GM12878 (cell line): Measurements from ENCODE around the gene DND1.

ENCODE experiments used
- ATF3 ChIP-seq: IDR thresholded peaks from 2 replicates; pipeline ENCODE4 v1.6.1; 2011; ENCODE audit warnings: low read depth, mild to moderate bottlenecking, low read length, moderate library complexity, borderline replicate concordance; ENCODE audit errors: extremely low read depth
- CTCF ChIP-seq, 3 experiments: IDR thresholded peaks in 2 of 3; conservative IDR thresholded peaks in 1 of 3; 2 replicates each; pipeline ENCODE4 v1.5.1; 2011; ENCODE audit warnings: low read depth in 3 of 3, low read length in 3 of 3, mild to moderate bottlenecking in 3 of 3, control low read depth in 2 of 3, moderate library complexity in 2 of 3, inconsistent platforms in 1 of 3, mixed read lengths in 1 of 3; ENCODE audit not compliant: control insufficient read depth in 2 of 3, insufficient read depth in 1 of 3; ENCODE audit errors: extremely low read depth in 1 of 3

DNA sequence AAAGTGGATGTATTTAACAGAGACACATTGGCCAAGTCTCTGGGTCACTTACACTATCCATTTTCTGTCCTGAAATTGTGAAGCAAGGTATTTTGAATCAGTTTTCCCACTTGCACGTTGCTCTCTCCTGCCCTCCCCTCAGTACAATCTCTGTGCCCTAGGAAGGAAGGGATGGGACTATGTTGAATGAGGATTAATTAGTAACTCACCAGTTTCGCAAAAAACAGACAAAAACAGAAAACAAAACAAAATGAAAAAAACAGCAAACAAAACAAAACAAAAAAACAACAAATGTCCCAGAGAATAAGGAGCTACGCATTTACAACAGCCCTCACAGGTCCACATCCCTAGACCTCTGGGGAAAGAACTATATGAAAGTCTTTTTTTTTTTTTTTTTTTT, 39.3 kb downstream of the DND1 start:
- no peak for TF ChIP-seq CTCF (IDR thresholded peaks at IDR 0.05 in 2 of 3, conservative IDR thresholded peaks at IDR 0.05 in 1 of 3; ENCODE audit: control insufficient read depth in 2 of 3, extremely low read depth in 1 of 3, insufficient read depth in 1 of 3, low read depth in 3 of 3, low read length in 3 of 3)
- no peak for TF ChIP-seq ATF3
